NCI-H748 (cell line): Measurements from ENCODE around the gene KCTD20.

Source experiments
- DNase-seq: peaks from one replicate; lab custom pipeline; 2025; ENCODE audit not compliant: unreplicated experiment; lab: John Stamatoyannopoulos, UW

Gene KCTD20

DNA sequence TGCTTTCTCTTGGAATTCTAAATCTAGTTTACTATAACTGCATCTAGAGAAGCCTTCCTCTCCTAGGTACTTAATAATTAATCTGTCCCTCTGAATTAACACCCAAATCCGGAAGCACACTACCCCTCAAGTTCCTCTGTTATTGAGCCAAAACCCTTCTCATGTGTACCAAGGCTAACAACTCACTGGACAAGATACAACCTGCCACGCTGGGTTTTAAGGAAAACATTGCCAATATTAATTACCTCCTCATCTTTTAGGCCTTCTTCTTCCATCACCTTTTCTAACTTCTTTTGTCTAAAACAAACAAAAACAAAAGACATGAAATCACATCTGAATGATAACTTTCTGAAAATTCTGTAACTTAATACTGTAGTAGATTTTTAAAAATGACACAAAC is 82.5 kb downstream of the KCTD20 start:
- no peak for DNase-seq

DNA sequence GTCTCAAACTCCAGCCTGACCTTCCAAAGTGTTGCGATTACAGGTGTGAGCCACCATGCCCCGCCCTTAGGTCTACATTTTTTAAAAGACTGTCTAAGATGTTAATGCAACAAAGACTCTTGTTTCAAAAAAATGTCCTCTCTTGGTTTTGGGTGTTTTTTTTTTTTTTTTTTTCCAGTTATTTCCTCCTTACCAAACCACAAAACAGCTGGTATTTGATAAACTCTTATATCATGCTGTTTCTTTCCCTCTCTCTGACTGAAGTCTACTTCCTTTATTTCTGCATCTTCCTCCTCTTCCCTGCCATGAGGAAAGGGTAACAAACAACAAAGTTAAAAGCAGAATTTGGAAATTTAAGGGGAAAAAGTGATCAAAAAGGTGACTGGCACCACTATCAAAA is 83.3 kb downstream of the KCTD20 start:
- no peak for DNase-seq

DNA sequence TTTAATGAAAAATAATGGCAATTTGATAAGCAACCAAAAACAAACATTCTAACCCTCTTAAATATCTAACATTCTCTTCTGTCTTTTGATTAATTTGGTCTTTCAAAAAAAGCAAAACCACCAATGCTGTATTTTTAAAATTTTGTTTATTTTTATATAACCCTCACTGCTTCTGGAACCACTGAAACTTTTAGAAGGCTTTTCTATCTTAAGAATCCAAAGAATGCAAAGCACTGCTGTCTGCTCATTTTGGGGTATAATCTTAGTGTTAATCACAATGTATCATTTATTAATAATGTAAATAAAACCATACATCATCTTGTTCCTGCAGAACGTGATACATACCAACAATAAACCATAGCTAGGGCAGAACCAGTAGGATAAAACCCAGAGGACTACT is 90.5 kb downstream of the KCTD20 start:
- no peak for DNase-seq

DNA sequence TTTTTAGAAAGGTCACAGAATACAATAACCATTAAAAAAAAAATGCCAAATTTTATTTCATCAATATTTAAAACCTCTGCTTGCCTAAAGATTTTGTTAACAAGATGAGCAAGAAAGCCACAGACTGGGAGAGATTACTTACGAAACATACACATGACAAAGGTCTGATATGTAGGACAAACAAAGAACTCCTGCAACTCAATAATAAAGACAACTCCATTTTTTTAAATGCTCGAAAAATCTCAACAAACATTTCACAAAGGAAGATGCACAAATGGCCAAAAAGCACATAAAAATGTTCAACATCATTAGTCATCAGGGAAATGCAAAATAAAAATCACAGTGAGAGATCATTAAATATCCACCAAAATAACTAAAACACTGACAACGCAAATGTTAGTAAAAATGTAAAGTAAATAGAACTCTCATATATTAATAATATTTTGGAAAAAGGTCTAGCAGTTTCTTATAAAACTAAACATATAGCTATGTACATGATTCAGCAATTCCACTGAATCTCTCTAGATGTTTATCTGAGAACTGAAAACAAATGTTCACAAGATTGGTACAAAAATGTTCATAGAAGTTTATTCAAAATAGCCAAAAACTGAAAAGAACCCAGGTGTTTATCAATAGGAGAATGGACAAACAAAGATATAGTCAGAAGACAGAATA is 94.2 kb downstream of the KCTD20 start:
- no peak for DNase-seq

DNA sequence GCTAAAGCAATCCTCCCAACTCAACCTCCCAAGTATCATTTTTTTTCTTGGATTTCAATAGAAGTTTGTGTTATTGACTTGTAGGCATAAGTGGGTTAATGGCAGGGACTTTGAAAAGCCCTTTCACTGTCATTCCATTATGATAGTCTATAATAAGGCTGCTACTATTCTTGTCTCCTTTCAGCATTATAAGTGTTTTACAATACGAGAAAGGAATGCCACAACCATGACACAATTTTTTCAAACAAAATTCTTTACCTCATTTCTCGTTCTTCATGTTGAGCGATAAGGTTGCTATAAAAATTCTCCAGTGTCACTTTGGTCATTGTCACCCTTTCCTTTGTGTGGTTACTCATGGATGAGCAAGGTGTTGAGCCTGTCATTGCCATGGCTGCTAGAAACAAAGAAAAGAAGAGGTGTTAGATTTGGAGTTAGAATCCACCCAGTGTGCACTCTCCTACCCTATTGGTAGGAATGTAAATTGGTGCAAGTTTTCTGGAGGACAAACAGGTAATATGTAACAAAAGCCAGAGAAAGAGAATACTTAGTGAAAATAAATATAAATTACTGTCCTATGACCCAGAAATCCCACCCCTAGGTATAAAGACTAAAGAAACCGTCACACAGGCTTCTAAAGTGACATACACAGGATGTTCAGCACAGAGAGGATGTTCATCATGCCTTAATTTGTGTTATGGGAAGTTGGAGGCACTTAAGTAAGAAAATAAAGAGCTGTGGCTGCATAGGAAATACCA is 97.2 kb downstream of the KCTD20 start:
- no peak for DNase-seq
